ENCODE measurements around the gene DMRTC2.
"Not testable (repeated sequence)": the region's sequence is repeated elsewhere in the genome, so short reads cannot be mapped to it uniquely, and the experiment has no call there.

The DMRTC2 gene

DNA sequence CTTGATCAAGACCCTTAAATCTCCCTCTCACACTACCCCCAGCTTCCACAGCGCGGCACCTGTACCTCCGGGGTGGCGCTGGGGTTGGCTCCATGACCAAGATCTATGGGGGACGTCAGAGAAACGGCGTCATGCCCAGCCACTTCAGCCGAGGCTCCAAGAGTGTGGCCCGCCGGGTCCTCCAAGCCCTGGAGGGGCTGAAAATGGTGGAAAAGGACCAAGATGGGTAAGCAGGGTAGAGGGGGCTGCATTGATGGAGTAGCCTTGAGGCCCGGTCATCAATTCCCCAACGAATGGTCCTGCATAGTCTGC lies 24.1 kb downstream of the DMRTC2 start:
- H3K4me3 ChIP-seq (ENCODE audit: low read length): no peak overlapping the region
- no peak for DNase-seq (ENCODE audit: low read depth)
- TF ChIP-seq, protein P1, sequence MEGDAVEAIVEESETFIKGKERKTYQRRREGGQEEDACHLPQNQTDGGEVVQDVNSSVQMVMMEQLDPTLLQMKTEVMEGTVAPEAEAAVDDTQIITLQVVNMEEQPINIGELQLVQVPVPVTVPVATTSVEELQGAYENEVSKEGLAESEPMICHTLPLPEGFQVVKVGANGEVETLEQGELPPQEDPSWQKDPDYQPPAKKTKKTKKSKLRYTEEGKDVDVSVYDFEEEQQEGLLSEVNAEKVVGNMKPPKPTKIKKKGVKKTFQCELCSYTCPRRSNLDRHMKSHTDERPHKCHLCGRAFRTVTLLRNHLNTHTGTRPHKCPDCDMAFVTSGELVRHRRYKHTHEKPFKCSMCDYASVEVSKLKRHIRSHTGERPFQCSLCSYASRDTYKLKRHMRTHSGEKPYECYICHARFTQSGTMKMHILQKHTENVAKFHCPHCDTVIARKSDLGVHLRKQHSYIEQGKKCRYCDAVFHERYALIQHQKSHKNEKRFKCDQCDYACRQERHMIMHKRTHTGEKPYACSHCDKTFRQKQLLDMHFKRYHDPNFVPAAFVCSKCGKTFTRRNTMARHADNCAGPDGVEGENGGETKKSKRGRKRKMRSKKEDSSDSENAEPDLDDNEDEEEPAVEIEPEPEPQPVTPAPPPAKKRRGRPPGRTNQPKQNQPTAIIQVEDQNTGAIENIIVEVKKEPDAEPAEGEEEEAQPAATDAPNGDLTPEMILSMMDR (conservative IDR thresholded peaks at IDR 0.05; ENCODE audit: low read length): no peak

DNA sequence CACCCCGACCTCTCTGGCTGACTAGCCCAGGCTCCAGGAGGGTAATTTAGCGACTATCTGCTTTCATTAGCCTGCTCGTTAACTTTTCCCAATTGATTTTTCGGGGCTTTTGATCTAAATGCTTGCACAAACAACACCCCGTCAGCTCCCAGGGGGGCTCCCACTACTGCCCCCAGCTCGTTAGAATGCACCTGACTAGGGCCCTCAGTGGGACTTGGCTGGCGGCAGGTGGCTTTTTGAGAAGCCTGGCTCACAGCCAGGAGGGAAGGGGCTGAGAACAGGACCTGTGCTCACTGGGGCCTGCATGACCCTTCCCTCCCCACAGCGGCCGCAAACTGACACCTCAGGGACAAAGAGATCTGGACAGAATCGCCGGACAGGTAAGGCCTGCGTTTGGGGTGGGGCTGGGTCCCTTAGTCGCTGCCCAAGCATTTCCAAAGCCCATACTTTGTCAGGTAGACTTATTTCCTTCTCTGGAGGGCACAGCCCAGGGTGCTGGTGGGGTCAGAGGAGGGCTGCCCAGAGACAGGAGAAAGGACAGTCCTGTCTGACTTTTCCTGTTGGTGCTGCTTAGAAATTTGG lies 24.6 kb downstream of the DMRTC2 start:
- DNase-seq (ENCODE audit: low read depth): no peak
- H3K4me3 ChIP-seq (ENCODE audit: low read length): no peak overlapping the region

DNA sequence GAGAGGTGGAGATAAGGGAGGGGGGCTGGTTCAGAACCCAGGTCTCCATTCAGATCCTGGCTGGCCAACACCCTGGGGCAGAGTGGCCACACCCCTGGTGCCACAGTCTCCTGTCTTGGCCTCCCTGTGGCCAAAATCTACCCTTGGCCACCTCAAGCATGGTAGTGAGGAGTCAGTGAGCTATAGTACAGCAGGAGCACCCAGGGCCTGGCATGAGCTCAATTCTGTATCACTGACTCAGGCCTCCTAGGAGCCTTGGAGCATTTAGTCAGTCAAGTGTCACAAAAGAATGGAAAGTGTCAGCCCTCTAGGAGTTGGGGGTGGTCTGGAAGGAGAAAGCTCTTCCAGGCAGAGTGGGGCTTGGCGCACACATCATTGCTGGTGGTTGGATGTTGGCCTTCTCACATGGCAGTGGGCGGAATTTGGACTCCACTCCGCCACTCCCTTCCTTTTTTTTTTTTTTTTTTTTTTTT lies 25.6 kb downstream of the DMRTC2 start:
- H3K4me3 ChIP-seq (ENCODE audit: low read length): no peak overlapping the region
- DNase-seq (ENCODE audit: low read depth): peak; percentile 45
- TF ChIP-seq, protein P1 (conservative IDR thresholded peaks at IDR 0.05; ENCODE audit: low read length): no peak

More for the DNA sequence above, 24.6 kb downstream of the DMRTC2 start:
- TF ChIP-seq, protein P1 (conservative IDR thresholded peaks at IDR 0.05; ENCODE audit: low read length): no peak

DNA sequence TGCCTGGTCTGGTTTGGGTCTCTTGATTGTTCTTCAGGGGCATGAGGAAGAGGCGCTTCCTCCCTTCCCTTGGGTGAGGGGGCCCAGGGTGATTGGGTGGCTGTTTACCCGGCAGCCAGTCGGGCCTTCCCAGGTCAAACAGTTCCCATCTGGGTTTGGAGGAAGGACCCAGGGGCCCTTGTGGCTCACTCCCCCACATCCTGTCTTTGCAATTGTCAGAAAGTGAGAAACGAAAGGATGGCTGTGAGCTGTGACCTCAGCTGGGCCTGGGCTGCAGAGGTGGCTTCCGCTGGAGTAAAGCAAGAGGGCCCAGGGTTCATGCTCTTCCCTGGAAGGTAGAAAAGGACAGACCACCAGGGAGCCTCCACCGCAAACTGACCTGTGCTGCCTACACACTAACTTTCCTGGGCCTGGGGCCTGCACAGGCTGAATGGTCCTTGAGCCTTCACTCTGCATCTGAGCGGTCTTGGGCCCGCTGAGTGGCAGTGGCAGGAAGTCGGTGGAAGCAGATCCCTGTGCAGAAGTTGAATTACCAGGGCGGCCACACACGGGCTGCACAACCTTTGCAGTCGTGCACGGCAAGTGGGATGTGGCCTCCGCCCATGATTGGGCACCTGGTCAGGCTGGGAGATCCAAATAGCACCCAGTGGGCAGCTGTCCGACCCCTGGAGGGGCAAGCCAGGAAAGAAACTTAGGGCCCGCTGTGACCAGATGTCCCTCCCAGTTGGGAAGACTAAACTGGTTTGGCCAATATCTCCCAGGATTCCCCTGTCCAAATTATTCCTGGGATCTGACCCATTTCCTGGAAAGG lies 26.9 kb downstream of the DMRTC2 start:
- no peak for DNase-seq (ENCODE audit: low read depth)

DNA sequence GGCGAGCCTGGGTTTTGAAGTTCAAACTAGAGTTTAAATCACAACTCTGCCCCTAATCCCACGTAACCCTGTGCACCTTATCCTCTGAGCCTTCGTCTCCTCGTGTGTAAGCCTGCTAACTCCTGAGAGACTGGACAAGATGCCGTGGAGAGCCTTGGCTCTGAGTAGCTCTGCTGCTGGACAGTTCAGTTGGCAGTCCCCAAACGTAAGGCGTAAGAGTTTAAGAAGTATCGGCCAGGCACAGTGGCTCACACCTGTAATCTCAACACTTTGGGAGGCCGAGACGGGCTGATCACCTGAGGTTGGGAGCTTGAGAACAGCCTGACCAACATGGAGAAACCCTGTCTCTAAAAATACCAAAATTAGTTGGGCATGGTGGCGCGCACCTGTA lies 27.5 kb downstream of the DMRTC2 start:
- DNase-seq (ENCODE audit: low read depth): no peak
- TF ChIP-seq, protein P1 (conservative IDR thresholded peaks at IDR 0.05; ENCODE audit: low read length): no peak
- no peak overlapping the region for H3K4me3 ChIP-seq (ENCODE audit: low read length)

More for the DNA sequence above, 26.9 kb downstream of the DMRTC2 start:
- H3K4me3 ChIP-seq (ENCODE audit: low read length): no peak overlapping the region
- TF ChIP-seq, protein P1 (conservative IDR thresholded peaks at IDR 0.05; ENCODE audit: low read length): no peak

DNA sequence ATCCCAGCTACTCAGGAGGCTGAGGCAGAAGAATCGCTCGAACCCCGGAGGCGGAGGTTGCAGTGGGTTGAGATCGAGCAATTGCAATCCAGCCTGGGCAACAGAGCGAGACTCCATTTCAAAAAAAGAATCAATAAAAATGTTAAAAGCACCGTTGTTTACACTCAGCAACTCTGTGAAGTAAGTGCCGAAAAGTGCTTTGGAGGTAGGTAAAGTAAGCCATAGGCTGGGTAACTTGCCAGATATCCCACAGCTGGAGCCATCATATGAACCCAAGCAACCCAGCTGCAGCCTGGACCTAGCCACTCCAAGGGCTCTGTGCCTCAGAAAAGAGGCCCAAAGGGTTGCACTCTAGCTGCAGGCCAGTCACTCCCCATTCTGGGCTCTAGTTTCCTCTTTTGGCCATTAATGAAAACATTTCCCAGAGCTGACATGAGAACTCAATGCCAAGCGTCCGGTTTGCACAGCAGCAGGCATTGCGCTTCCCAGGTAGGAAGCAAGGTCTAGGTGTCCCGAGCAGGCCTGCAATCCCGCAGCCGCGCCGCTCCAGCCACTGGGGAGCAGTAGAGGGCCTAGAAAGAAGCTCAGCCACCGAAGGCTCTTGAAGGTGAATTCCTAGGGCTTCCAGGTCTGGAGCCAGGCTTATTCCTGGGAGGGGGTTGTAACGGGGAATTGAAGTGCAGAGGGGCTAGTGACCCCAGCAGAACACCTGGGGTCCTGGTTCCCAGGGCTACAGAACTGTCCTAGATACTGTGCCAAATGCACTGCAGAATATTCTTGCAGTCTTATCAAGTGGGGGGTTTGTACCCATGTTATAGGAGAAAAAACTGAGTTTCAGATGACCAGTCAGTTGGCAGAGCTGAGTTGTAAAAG lies 28.2 kb downstream of the DMRTC2 start:
- no peak overlapping the region for H3K4me3 ChIP-seq (ENCODE audit: low read length)
- TF ChIP-seq, protein P1 (conservative IDR thresholded peaks at IDR 0.05; ENCODE audit: low read length): peak; percentile 65
- DNase-seq (ENCODE audit: low read depth): peak; percentile 52

DNA sequence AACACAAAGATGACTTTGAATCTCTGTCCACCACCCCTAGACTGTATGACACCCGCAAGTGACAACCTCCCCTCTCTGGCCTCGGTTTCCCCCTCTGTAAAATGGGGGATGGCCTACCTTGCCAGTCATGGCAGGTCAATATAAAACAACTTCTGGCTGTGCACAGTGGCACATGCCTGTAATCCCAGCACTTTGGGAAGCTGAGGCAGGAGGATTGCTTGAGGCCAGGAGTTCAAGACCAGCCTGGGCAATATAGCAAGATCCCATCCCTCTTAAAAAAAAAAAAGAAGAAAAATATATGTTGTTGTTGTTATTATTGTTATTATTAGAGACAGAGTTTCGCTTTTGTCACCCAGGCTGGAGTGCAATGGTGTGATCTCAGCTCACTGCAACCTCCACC lies 31.1 kb downstream of the DMRTC2 start:
- not testable (repeated sequence) for H3K4me3 ChIP-seq (ENCODE audit: low read length); DNase-seq (ENCODE audit: low read depth)
